ENCODE measurements around the gene JADE1. TPM values are rescaled to one million over a fixed set of nuclear protein-coding genes. Genes with fewer than 3 reads are reported as not detected.

Gene JADE1
- total RNA-seq, 1 experiment from 2014 or later, result 7.4 TPM

DNA sequence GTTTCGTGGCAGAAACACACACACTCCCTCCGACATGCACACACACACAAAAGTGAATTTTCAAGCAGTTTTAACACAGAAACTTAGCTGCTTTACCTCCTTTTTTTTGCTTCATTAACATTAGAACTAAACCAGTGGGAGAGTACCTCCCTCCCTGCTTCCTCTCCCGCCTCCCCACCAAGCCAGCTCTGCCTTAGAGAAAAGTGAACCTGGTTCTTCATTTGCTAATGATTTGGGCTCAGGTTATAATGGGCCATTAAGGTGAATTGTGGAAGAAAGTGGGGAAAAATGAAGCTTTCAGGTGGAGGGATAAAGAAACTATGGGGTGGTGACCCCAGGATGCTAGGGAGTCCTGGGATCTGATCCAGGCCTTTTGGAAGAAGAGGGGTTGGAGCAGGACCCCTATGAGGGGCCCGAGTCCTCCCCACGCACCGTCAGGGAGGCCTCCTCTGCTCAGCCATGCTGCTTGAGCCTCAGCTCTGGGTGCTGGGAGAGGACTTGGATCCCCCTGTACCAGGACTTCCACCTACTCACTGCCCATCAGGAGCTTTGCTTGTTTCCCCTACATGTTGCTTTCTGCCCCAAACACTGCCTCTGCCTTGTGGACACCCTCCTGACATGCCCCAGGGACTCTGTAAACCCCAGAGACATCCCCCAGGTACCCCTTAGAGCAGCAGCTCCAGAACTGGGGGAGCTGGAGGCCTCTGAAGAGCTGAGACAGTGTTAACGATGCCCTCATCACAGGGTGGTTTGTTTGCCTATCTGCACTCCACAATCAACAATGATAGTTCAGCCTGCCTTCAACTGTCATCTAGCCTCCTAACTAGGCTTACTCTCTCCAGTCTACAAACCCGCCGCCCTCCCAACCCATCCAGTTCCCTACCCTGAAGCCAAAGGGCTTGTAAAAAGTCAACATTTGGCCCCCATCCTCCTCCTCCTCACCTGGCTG, 6.5 kb upstream of the JADE1 start:
- DNase-seq (ENCODE audit: low read depth, low spot score), result no peak
- in situ Hi-C loops (cut with HindIII; ENCODE audit: low pct_unique_long_range_greater_than_20kb, low sequenced_read_pairs), result no loop called here

DNA sequence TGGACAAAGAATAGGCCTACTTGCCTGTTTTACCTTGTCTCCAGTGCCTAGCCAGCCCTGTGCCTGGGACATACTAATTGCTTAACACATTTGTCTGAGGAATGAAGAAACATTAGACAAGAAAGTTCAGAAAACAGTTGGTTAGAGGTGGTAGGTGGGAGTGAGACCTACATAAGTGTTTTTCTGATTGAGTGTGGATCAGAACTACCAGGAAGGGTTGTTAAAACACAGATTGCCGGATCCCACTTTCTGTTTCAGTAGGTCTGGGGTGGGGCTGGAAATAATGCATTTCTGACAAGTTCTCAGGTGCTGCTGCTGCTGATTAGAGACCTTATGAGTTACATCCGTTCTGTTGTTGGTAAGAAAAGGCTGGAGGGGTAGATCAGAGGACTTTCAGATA, 5.7 kb upstream of the JADE1 start:
- in situ Hi-C loops (cut with HindIII; ENCODE audit: low pct_unique_long_range_greater_than_20kb, low sequenced_read_pairs), result no loop called here
- DNase-seq (ENCODE audit: low read depth, low spot score), result no peak

DNA sequence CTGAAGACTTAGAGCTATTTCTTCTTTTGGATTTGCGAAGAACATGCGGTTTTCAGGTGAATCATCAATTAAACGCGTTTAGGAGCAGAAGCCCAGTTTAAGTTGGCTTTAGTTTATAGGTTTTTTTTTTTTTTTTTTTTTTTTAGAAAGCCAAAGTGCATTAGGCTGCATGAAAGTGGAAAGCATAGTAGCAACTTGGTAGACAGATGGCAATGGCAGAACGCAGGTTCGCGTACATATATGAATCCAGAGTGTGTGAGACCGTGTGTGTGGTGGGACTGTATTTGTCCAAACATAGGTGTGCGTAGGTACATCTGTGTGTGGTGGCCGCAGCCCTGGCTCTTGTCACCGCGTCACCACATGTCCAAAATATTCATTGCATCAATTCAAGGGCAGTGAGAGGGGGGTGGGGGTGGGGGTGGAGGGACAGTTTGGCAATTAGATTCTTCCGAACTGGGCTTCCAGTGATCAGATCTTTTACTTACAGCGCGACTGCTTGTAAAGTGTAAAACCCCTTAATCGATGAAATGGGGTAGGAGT, 901 bp downstream of the JADE1 start:
- in situ Hi-C loops (cut with HindIII; ENCODE audit: low pct_unique_long_range_greater_than_20kb, low sequenced_read_pairs), result no loop called here
- DNase-seq (ENCODE audit: low read depth, low spot score), result peak; percentile 13

DNA sequence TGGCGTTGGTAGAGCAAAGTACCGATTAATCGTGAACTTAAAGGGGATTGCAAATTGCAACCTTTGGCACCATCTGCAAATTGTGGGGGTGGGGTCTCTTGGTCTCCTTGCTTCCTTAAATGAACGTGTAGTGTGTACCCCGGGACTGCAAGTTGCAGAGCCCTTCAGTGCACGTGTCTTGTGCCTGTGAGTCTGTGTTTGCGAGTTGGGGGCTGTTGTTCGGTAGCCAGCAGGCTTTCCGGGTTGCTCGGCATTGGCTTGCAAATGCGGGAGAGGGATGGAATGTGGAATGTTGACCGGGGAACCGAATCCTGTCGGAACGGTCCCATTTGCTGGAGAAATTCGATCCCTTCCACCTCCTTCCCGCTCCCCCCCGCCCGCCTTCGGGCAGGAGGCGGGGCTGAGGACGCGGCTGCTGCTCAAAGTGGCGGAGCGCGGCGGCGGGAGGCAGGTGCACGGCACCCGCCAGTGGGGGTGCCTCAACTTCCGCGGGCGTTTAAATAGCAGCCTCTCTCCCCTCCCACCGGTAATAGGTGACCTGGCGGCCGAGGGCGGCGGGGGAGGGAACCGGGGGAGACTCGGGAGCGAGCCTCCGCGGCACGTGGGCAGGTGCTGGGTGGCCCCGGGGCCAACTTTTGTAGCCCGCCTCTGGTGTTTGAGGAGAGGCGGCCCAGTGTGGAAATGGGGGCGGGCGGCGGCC, 1.5 kb downstream of the JADE1 start:
- in situ Hi-C loops (cut with HindIII; ENCODE audit: low pct_unique_long_range_greater_than_20kb, low sequenced_read_pairs), result no loop called here
- peak; percentile 55 for DNase-seq (ENCODE audit: low read depth, low spot score)

DNA sequence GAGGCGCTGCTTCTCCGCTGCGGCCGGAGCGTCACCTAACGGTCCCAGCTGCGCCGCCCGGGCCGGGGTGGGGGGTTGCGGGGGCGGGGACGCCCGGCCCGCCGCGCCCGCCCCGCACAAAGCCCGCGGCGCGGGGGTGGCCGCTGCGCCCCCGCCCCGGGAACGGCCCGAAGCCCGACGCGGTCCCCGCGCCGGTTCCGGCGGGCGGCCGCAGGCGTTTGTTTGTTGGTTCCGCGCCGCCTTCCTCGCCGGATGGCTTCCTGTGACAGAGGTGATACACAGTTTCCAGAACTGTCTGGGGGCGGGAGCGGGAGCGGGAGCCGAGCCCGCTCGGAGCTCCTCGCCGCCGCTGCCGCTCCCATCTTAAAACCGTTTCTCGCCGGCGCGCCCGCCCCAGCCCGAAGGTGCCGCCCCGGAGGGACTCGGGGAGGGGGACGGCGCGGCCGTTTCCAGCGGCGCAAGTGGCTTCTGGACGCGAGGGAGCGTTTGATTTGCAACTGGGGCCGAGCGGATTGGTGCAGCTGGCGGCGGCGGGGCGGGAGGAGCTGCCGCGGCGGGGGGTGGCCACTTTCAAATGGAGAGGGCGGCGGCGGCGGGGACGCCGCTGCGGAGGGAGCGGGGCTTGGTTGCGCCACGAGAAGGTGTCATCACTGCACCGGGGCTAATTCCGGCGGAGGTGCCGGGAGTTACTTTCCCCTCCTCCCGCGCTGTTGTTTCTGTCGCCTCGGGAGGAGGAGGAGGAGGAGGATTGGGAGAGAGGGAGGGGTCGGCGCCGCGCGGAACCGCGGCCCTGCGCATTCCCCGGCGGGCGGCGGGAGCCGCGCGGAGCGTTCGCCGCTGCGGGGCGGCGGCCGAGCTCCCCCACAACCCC, 2.3 kb downstream of the JADE1 start:
- peak; percentile 83 for DNase-seq (ENCODE audit: low read depth, low spot score)
- in situ Hi-C loops (cut with HindIII; ENCODE audit: low pct_unique_long_range_greater_than_20kb, low sequenced_read_pairs), result no loop called here

DNA sequence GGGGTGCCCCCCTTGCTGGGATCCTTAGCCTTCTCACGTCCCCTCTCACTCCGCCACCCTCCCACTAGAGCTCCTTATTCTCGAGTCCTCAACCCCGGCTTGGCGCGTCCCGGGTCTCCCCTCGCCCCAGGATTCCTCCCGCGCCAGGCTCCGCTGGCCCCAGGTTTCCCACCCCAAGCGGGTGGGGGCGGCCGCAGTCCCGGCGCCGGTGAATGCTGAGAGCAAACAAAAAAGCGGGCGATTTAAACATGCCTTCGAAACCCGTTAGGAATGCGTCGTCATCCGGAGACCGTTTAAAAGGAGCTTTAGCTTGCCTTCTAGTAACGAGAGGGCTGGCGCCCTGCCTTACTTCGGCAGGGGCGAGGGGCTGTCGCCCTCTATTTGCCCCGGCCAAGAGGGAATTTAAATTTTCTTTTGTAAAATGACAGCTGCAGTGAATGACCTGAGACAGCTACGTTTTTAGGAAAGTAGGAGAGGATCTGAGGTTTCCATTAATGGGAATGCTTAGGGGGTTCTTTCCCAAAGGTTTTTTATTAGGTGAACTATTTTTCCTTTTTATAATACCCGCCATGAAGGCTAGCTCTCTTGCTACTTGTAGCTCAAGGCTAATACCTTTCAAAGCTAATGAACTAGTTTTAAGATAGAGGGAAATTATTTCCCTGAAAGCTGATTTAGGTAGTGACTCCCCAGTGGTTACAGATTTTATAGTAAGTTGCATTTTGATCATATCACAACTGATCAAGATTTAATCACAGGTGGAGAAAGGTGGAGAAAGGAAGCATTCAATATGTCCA, 3.1 kb downstream of the JADE1 start:
- peak; percentile 52 for DNase-seq (ENCODE audit: low read depth, low spot score)
- in situ Hi-C loops (cut with HindIII; ENCODE audit: low pct_unique_long_range_greater_than_20kb, low sequenced_read_pairs), result no loop called here

DNA sequence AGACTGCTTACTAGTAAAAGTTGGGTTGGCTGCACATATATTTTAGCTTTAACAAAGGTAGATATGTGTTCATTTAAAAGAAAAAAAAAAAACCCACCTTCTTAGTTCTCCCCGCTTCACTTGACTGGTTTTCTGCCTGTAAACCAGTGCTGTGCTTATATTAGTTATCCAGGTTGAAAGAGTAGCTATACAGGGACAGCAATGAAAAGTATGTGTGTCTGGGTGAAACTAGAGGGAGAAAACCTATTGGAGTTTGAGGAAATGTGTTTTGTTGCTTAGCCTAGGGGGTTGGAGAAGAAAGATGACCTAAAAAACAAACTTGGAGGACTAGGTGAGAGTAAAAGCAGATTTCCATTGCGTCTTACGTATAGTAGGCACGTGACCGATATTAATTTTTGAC, 4.5 kb downstream of the JADE1 start:
- in situ Hi-C loops (cut with HindIII; ENCODE audit: low pct_unique_long_range_greater_than_20kb, low sequenced_read_pairs), result no loop called here
- no peak for DNase-seq (ENCODE audit: low read depth, low spot score)

DNA sequence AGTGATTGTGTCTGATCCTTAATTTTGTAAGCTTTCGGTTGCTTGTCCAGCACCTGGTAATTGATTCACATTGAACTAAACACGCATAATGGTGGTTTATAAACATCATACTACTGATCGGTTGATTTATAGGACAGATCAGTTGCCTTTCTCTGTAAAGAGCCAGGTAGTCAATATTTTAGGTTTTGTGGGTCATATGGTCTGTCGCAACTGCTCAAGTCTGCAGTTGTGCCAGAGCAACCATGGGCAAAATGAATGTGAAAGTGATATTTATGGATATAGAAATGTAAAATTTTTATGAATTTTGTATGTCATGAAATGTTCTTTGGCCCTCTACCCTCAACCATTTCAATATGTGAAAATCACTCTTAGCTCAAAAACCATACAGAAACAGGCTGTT, 8.9 kb downstream of the JADE1 start:
- no peak for DNase-seq (ENCODE audit: low read depth, low spot score)
- in situ Hi-C loops (cut with HindIII; ENCODE audit: low pct_unique_long_range_greater_than_20kb, low sequenced_read_pairs), result no loop called here

DNA sequence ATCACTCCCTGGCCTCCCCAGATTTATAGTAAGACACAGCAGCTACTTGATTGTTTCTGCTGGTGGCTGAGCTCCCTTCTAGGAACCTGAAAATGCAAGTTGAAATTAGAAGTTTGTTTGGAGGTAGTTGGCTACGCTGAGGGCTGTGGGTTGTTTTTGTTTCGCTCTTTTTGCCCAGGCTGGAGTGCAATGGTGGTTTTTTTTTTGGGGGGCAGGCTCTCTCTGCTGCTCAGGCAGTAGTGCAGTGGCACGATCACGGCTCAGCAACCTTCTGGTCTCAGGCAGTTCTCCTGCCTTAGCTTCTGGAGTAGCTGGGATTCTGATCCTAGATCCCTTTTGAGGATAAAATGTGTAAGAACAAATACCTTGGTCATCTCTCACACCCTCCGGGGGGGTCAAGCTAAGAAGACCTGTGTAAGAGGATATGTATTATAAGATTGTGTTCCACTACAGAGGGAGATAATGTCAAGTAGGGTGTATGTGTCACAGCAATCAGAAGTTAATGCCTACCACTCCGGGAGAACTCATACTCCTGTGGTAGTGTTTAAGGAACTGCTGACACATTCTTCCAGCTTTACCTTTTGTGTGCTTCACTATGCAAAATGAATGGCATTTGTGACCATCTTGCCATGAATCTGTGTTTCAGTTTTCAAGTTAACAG, 9.7 kb downstream of the JADE1 start:
- in situ Hi-C loops (cut with HindIII; ENCODE audit: low pct_unique_long_range_greater_than_20kb, low sequenced_read_pairs), result no loop called here
- no peak for DNase-seq (ENCODE audit: low read depth, low spot score)

DNA sequence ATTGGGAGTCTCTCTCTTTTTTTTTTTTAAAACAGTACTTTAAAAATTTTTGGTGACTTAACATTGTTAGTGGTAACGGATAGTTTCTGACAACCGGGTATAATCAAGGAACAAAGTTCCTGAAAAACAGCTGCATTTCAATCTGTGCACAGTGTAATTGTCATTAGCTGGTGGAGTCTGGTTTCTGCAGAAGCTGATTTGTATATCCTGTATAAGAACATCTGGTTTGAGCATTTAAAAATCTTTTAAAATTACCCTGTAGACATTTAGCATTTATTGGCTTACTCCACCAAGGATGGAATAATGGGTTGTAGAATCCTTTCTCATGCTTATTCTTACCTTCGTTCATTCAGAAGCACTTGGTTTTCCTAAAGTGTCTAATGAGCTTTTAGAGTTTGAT, 11.2 kb downstream of the JADE1 start:
- in situ Hi-C loops (cut with HindIII; ENCODE audit: low pct_unique_long_range_greater_than_20kb, low sequenced_read_pairs), result no loop called here

DNA sequence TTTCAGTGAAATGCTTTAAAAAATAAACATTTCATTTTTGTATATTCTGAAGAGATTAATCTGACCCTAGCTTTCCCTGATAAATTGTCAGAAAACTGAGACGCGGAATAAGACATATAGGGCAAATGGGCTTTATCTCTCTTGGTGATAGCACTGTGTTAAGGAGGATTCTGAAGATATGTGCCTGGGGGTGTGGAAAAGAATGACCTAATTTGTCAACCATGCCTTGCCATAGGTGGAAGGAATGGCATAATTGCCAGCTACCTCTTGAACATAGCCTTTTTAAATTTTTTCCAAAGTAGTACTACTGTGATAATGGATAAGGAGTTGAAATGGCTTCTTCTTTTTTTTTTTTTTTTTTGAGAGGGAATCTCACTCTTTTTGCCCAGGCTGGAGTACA, 11.7 kb downstream of the JADE1 start:
- in situ Hi-C loops (cut with HindIII; ENCODE audit: low pct_unique_long_range_greater_than_20kb, low sequenced_read_pairs), result no loop called here
- DNase-seq (ENCODE audit: low read depth, low spot score), result no peak

More for the DNA sequence above, 11.2 kb downstream of the JADE1 start:
- no peak for DNase-seq (ENCODE audit: low read depth, low spot score)

DNA sequence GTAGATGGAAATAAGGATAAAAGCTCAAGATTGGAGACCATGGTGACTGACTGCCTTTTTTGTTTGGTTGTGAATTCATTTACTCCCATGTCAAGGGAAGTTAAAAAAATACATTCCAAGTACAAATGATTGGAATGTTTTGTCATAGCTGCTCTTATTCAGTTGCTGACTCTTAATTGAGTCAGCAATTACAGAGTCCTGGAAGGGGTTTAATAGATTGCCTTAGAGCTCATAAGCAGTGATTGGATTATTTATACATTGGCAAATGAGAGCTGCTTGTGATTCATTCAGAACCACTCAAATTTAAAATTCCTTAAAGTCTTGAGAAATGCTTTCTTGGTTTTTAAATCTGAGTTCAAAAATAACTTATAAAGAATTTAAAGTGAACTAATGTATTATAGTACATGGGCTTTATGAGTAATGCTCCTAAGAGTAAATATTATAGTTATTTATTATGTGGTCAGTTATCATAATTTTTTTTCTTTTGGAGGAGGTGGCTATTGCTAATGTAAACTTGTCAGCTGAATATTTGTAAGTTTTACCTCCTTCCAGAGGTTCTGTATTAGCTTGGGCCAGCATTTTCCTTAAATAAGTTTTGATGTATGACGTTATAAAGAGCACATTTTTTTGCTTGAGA, 13.6 kb downstream of the JADE1 start:
- no peak for DNase-seq (ENCODE audit: low read depth, low spot score)
- in situ Hi-C loops (cut with HindIII; ENCODE audit: low pct_unique_long_range_greater_than_20kb, low sequenced_read_pairs), result no loop called here

DNA sequence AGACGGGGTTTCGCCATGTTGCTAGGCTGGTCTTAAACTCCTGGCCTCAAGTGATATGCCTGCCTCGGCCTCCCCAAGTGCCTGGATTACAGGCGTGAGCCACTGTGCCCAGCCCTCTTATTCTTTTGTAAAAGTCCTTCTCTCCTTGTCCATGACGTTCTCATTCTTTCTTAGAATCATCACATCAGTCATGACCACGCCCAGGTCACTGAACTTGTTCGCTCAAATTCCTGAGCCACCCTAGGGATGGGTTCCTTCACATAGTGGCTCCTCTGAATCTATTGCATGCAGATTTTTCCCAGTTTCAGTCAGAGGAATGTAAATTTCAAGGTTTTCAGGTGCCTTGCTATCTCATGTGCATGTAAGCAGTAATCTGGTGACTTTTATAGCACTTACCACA, 15.7 kb downstream of the JADE1 start:
- in situ Hi-C loops (cut with HindIII; ENCODE audit: low pct_unique_long_range_greater_than_20kb, low sequenced_read_pairs), result no loop called here
- no peak for DNase-seq (ENCODE audit: low read depth, low spot score)

DNA sequence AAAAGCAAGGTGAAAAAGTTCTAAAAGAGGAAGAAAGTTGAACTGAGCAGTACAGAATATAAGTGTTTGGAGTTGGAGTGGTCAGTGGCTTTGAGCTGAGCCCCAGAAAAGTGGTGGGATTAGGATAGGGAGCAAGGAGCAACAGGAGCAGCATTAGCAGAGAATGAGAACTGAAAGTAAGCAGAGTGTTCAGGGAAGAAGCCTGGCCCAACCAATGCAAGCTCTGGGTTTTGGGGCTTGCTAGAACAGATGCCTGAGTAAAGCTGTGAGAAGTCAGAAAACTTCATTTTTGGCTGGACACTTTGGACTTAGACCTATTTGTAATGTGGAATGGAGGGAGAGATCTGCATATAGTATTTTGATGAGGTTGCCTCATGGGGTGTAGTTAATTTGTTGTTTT, 17.8 kb downstream of the JADE1 start:
- peak; percentile 1 for DNase-seq (ENCODE audit: low read depth, low spot score)
- in situ Hi-C loops (cut with HindIII; ENCODE audit: low pct_unique_long_range_greater_than_20kb, low sequenced_read_pairs), result no loop called here

DNA sequence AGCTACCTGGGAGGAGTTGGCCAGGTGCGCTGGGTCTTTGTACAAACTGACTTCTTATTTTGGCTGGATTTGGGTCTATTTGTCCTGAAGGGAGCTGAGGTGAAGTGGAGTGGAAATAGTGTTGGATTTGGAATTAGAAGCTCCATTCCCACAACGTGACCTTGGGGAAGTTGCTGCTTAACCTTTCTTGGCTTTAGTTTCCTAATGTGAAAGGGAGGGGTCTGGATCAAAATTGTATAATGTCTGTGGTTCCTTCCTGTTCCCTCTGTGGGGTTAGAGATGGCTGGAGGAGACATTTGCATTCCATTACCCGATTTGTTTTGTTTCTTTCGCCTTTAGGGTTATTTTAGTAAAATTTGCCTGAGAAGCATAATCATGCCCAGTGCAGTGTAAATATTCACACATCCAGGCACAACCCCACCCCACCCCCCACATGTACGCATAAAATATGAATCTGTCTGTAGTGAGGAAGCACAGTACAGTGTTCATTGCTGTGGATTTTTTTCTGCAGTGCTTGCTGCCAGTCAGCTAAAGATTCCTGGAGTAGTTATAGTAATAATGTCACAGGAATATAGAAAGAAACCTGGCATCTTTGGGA, 21.5 kb downstream of the JADE1 start:
- no peak for DNase-seq (ENCODE audit: low read depth, low spot score)
- in situ Hi-C loops (cut with HindIII; ENCODE audit: low pct_unique_long_range_greater_than_20kb, low sequenced_read_pairs), result no loop called here

Measured in SK-MEL-5 (cell line).